H1 (cell line): ENCODE results near the gene CFAP97D1. TPM values are rescaled to one million over a fixed set of nuclear protein-coding genes. Genes with fewer than 3 reads are reported as not detected.

Source experiments
- CHD7 ChIP-seq: fragments of 300-600 bp; sonication (generic); IDR thresholded peaks from 2 replicates; pipeline ENCODE4 v1.7.1; 2012; ENCODE audit warnings: low read length, moderate library complexity, mild to moderate bottlenecking, inconsistent platforms; ENCODE audit not compliant: insufficient replicate concordance
- SP4 ChIP-seq: IDR thresholded peaks from 2 replicates; pipeline ENCODE4 v1.6.1; 2012; ENCODE audit warnings: low read length, inconsistent platforms
- polyA plus RNA-seq, 7 experiments: library from polyadenylated mRNA; depleted of rRNA in 3 of 7; stranded (reverse) in 5 of 7; unstranded in 2 of 7; fragments of >200 nt in 5 of 7; fragments of 200-250 nt in 2 of 7; gene quantifications; 1 replicate in 5 of 7; 2 replicates in 1 of 7; 4 replicates in 1 of 7; pipeline versions ENCODE4 v1.2.1 to v1.2.3, GENCODE V29; 2011 to 2013; ENCODE audit warnings: missing spikeins in 2 of 7, mixed read lengths in 2 of 7
- total RNA-seq: library from RNA; stranded (reverse); fragmentation: NEBNext Ultra II Directional; extraction: Animal tissue kit (Norgen Biotek cat#: 25700); gene quantifications from 2 replicates; pipeline ENCODE4 v1.2.1, GENCODE V29; 2021

Gene CFAP97D1
- total and polyA plus RNA-seq, 2 of the 8 experiments (the other 6 are each of a cell fraction or from before 2014, with no cell fraction given) = 0.02 to 0.07 TPM

- no peak for TF ChIP-seq CHD7
- no peak for TF ChIP-seq SP4
Measured at GRCh38 chr17:43830510-43831140, 50.4 kb downstream of the CFAP97D1 start (continued).
